Kidney (tissue), 14 donors: Measurements from ENCODE around the gene NTRK1. TPM values are rescaled to one million over a fixed set of nuclear protein-coding genes. Genes with fewer than 3 reads are reported as not detected.

Experiments used
- DNase-seq, 5 donors: peaks; one replicate each; pipeline ENCODE4 v3.0.0-alpha.2; 2013 to 2020
- FAIRE-seq: peaks from 2 replicates; lab custom pipeline; 2012; peaks lifted over from hg19 to GRCh38; lab: Jason Lieb, UNC
- H3K27ac ChIP-seq, 2 donors: one replicate each; pipeline ENCODE4 v1.7.0; 2013; ENCODE audit warnings: low read depth in 2 of 2, low read length in 2 of 2, inconsistent platforms in 1 of 2
- H3K27me3 ChIP-seq: one replicate; pipeline ENCODE4 v1.7.1; 2013; ENCODE audit warnings: low read length, inconsistent platforms; ENCODE audit not compliant: control insufficient read depth, insufficient read depth
- H3K36me3 ChIP-seq, 3 donors: one replicate each; pipeline versions ENCODE4 v1.7.0 to v1.7.1; 2013; ENCODE audit warnings: low read length in 3 of 3, control low read depth in 1 of 3, inconsistent platforms in 1 of 3; ENCODE audit not compliant: insufficient read depth in 3 of 3, control insufficient read depth in 2 of 3
- H3K4me1 ChIP-seq, 3 donors: one replicate each; pipeline versions ENCODE4 v1.7.0 to v1.7.1; 2013; ENCODE audit warnings: low read length in 3 of 3, inconsistent platforms in 1 of 3, low read depth in 1 of 3; ENCODE audit not compliant: control insufficient read depth in 2 of 3, insufficient read depth in 2 of 3
- H3K4me3 ChIP-seq, 3 donors: one replicate each; pipeline versions ENCODE4 v1.7.0 to v1.8.1; 2013; ENCODE audit warnings: low read length in 3 of 3, control low read depth in 1 of 3, inconsistent platforms in 1 of 3
- H3K9ac ChIP-seq, 3 donors: one replicate each; pipeline versions ENCODE4 v1.7.0 to v1.7.1; 2013; ENCODE audit warnings: low read length in 3 of 3, control low read depth in 1 of 3, inconsistent platforms in 1 of 3
- H3K9me3 ChIP-seq, 3 donors: one replicate each; pipeline versions ENCODE4 v1.7.0 to v1.7.1; 2013; ENCODE audit warnings: low read length in 3 of 3, control low read depth in 1 of 3, inconsistent platforms in 1 of 3; ENCODE audit not compliant: control insufficient read depth in 2 of 3, insufficient read depth in 1 of 3
- intact Hi-C: fragments of 100-400 bp; cut with DNase I; formaldehyde crosslinking; loops from one replicate; pipeline ENCODE4 v1.11.1; 2022
- polyA plus RNA-seq: library from polyadenylated mRNA; stranded (reverse); fragments of 350-450 nt; fragmentation: Illumina TruSeq; extraction: RNeasy Lipid Tissue Mini Kit (QIAGEN cat#74804); gene quantifications from one replicate; pipeline ENCODE4 v1.2.3, GENCODE V29; 2014; ENCODE audit warnings: low read depth, low replicate concordance; ENCODE audit not compliant: insufficient read depth
- total RNA-seq: library from RNA; stranded (reverse); fragmentation: NEBNext Ultra II Directional; extraction: Animal tissue kit (Norgen Biotek cat#: 25700); gene quantifications from one replicate; pipeline ENCODE4 v1.2.1, GENCODE V29; 2021
- TF ChIP-seq, protein P1 (sequence below): IDR thresholded peaks from 3 replicates; pipeline ENCODE4 v1.5.1; 2012; ENCODE audit warnings: mild to moderate bottlenecking, moderate library complexity, borderline replicate concordance; ENCODE audit not compliant: insufficient read depth; ENCODE audit errors: extremely low read depth
- donor health status: control.
- donor health status: control.
- donor health status: control.
- donor health status: control.
- donor health status: control.
- donor health status: DM: yes; HTN: yes; CAD: no.
- donor health status: Normal renal cell carcinoma (clear cell type).

NTRK1 gene
- total and polyA plus RNA-seq, 2 donors from 2014 or later: 1.0 to 1.3 TPM

GRCh38 chr1:156845953-156846545 lies 14.6 kb upstream of the NTRK1 start:
- FAIRE-seq (no peak), DNase-seq (no peak)
- Histone ChIP-seq H3K36me3 (no peaks in the 10 kb centered on the region), H3K9ac (no peak overlapping the region), H3K27me3 (peaks cover 20% of the 10 kb centered on the region), H3K4me3 (no peak overlapping the region), H3K9me3 (no peaks in the 10 kb centered on the region), H3K4me1 (peaks cover 0 to 5% (median 0%) of the 10 kb centered on the region in 3 donors), H3K27ac (no peak overlapping the region)
- intact Hi-C loops: no loop called here
- TF ChIP-seq, protein P1, sequence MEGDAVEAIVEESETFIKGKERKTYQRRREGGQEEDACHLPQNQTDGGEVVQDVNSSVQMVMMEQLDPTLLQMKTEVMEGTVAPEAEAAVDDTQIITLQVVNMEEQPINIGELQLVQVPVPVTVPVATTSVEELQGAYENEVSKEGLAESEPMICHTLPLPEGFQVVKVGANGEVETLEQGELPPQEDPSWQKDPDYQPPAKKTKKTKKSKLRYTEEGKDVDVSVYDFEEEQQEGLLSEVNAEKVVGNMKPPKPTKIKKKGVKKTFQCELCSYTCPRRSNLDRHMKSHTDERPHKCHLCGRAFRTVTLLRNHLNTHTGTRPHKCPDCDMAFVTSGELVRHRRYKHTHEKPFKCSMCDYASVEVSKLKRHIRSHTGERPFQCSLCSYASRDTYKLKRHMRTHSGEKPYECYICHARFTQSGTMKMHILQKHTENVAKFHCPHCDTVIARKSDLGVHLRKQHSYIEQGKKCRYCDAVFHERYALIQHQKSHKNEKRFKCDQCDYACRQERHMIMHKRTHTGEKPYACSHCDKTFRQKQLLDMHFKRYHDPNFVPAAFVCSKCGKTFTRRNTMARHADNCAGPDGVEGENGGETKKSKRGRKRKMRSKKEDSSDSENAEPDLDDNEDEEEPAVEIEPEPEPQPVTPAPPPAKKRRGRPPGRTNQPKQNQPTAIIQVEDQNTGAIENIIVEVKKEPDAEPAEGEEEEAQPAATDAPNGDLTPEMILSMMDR: no peak

- H3K4me1 ChIP-seq: peaks cover 0 to 5% (median 0%) of the 10 kb centered on the region in 3 donors
- TF ChIP-seq, protein P1: no peak
- no peak overlapping the region for H3K4me3 ChIP-seq
- intact Hi-C loops: no loop called here
- no peak for FAIRE-seq
- peaks cover 20% of the 10 kb centered on the region for H3K27me3 ChIP-seq
- no peaks in the 10 kb centered on the region for H3K36me3 ChIP-seq
- H3K9me3 ChIP-seq: no peaks in the 10 kb centered on the region
- H3K9ac ChIP-seq: no peak overlapping the region
- no peak overlapping the region for H3K27ac ChIP-seq
- DNase-seq: peak in 1 of 5 donors; percentile 41
These were observed 14.0 kb upstream of the NTRK1 start for GRCh38 chr1:156846643-156847042.

DNA sequence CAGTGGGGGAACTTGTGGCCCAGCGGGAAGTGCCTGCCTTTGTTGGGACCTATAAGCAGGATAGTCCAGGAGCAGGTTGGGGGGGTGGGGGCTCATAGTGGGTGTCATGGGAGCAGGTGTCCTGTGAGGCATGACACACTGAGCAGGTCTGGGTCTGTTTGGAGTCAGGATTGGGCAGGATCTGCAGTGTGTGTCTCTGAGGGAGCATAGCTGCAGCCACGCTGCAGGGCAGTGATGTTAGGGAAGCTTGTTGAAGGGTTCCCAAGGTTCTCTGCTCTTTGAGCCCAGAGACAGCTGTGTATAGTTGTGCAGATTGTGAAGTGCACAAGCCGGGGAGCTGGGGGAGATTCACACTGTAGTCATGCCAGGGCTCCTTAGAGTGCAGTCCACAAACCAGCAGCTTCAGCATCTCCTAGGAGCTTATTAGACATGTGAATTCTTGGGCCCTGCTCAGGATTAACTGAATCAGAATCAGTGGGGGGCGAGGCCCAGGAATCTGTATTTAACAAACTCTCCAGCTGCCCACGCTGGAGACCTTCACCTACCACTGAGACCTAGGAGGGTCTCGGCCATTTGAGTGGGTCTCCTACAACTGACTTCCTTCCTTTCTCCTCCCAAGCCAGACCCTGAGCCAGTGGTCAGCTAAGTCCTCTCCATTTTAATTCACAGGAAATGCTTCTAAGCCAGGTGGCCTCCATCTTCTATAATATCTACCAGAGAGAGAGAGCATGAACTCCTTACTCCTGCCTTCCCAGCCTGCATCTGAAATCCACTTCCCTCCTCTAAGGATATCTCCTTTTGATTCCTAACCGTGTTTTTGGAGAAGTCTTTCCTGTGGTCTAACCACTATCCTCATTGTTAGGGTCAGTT lies 12.8 kb upstream of the NTRK1 start:
- no peak overlapping the region for H3K9ac ChIP-seq
- peaks cover 0 to 7% (median 0%) of the 10 kb centered on the region in 3 donors for H3K4me1 ChIP-seq
- no peak overlapping the region for H3K4me3 ChIP-seq
- no peaks in the 10 kb centered on the region for H3K36me3 ChIP-seq
- intact Hi-C loops: no loop called here
- no peaks in the 10 kb centered on the region for H3K9me3 ChIP-seq
- no peak overlapping the region for H3K27ac ChIP-seq
- TF ChIP-seq, protein P1: no peak
- peak in 1 of 5 donors; percentile 48 for DNase-seq
- no peak for FAIRE-seq
- H3K27me3 ChIP-seq: peaks cover 20% of the 10 kb centered on the region
